ENCODE measurements around the gene RHCG.

Gene RHCG

DNA sequence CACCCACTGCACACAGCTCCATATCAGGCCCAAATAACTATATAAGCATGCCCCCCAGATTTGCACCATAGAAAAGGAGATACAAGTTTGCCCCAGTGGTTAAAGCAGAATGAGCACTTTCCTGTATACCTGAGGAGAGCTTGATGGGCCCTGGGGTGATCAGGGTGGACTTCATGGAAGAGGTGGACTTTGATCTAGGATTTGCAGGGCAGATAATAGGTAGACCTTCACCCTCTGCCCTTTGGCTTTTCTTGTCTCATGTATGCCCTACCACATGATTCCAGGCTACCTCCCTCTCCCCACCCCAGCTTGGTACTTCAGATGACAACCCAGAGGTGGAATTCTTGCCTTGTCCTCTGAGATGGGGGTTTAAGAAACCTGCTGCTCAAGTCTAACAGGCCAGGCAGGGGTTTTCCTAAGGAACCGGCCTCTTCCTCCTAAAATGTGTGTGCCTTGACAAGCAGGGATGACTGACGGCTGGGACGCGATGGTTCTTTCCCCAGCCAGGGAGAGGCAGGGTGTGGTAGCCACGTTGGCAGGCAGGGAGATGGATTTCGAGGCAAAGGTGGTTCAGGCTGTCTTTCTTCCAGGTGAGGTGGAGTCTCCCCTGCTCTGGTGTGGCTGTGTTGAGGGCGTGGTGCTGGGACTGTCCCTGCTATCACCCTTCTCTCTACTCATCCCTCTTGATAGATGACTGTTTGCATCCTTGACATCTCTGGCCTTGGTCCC, 6.6 kb upstream of the RHCG start:
- DNase-seq, result no peak

DNA sequence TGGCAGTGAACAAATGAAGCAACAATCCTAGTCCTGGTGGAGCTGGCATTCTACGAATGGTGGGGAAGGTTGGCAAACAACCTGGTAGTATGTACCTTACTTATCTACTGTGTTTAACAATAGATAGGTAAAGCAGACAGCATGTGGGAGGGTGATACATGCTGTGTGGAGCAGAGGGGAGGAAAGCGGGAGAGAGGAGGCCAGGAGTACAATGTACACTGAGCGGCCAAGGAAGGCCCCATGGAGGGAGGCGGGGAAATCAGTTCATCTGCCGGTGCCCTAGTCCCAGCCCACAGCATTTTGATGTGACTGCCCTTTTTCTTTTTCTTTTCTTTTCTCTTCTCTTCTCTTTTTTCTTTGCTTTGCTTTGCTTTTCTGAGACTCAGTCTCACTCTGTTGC, 5.3 kb upstream of the RHCG start:
- no peak for DNase-seq

DNA sequence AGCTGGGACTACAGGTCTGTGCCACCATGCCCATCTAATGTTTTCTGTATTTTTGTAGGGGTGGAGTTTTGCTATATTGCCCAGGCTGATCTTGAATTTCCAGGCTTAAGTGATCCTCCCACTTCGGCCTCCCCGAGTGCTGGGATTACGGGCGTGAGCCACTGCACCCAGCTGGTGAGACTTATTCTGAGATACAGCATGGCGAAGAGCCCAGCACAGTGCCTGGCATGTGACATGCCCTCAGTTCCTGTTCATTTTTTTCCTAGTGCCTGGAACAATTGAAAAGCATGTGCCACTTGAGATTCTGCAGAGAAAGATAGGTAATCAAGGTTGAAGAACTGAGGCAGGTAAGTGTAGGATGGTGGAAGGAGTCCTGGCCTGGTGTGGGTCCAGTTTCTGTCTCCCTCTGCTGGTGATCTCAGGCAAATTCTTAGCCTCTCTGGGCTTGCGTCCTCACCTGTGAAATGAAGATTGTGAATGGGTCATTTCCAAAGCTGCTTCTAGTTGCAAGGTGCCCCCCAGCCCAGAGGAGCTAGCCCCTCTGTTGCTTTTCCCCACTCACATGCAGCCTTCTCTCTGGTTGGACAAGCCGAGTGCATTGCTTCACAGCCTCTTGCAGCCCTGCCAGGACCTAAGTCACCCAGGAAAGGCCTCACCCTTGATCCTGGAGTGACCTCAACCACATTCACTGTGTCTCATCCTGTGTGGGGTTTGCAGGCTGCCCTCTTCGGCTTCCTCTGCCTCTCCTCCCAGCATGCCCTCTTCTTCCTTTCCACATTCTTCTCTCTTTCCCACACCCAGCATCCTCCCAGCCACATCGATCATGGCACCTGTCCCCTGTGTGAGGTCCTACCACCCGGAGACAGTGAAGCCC, 4.3 kb upstream of the RHCG start:
- DNase-seq, result no peak

DNA sequence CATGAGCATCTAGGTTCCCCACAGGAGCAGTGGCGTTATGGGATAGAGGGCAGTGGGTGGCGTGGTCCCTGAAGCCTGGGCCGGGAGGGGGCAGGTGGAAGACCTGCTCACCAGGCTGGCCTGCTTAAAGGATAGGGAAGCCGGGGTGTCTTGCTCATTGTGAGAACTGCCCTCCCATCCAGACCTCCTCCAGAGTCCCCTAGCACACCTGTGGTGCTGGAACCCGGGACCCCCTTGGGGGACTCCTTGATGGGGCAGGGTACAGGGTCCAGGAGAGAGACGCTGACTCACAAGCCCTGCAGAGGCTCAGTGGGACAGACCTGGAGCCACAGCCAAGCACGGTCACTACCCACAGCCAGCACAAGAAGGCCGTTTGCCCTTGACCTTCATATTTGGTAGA, 2.8 kb upstream of the RHCG start:
- no peak for DNase-seq

DNA sequence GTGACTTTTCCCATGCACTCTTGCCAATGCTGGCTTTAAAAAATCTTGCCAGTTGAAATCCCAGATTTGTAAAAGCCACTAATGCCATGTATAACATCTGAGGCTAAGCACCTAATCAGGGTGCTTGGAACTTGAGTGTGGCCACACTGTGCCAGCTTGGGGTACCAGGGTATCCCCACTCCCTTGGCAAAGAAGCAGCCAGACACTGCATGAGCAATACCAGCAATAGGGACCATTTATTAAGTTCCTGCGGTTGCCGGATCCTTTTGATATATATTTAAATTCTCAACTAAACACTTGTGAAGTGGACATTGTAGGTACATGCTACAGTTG, 2.2 kb upstream of the RHCG start:
- DNase-seq, result no peak

DNA sequence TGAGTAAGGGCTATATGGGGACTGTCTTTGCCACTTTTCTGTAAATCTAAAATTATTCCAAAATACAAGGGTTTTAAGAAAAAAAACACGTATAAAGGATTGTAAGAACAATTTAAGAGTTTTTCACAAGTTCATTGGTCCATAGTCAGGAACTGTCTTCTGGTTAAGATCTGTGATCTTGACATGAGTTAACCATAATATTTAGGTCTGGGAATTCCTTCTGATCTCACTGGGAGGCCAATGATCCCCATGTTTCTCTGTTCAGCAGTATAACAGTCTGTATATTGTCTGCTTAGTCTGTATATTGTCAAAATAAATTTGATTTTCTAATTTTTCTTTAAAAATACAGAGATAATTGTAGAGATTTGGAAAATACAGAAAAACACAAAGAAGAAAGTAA, 848 bp upstream of the RHCG start:
- no peak for DNase-seq

DNA sequence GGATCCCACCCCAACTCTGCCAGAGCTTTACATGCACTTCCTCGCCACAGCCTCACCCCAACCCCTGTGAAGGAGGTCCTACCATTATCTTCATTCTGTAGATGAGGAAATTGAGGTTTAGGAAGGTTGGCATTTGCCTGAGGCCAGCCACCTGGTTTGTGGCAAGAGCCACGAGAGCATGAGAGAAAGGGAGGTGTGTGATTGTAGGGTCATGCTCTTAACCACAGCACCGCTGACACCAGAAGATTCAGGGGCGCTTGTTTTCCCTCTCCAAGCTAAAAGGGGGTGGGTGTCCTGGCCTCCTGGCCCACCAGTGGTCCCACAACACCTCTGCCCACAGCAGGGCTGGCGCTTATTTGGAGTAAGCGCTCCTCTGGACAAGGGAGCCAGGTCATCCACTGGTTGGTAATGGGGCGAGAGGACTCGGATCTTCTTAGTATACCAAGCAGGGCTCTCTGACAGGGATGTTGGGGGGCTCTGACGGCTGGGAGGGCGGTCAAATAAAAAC, 691 bp downstream of the RHCG start:
- no peak for DNase-seq

DNA sequence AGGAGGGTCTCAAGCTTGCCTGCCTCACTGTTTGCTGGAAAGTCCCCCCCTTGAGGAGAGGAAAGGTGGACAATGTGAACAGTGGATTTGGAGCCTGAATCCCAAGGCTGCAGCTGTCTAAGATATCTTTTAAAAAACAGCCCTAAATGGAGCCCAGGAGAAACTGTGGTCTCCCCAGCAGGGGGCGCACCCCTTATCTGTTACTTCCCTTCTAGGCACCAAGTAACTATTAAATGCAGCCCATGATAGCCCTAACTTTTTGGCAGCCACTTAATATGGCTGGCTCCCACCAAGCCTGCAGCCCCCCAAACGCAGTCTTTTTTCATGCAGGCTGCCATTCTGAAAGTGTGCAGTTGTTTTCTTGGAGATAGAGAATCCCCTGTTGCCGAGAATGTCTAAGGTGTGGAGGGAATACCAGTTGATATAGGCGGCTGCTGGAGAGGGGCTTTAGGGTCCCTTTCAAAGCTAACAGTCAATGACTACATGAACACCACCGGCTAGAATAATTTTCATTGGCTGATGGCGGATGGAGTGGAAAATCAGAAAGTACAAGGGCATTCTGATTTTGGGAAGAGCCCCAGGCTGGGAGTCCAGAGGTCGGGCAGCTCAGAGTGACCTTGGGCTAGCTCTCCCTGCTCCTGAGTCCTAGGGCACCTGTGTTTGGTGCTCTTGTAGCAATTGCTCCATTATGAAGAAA, 1.3 kb downstream of the RHCG start:
- peak in 1 of 5 experiments; percentile 30 for DNase-seq

DNA sequence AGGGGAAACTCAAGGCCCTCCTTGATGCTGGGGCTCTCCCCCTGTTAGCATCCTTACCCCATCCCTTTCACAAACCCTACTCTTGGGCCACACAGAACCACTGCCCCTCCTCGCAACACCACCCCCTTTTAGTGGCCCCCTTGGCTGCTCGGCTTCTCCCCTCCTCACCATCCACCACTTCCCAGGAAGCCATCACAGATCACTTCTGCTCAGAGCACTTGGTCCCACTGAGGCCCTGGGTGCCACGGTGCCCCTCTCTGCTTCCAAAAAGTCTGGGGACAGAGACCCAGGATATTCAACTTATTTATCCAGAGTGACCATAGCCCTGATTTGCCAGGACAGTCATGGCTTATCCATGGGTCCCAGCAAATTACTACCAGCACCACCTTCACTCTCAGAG, 2.4 kb downstream of the RHCG start:
- no peak for DNase-seq

DNA sequence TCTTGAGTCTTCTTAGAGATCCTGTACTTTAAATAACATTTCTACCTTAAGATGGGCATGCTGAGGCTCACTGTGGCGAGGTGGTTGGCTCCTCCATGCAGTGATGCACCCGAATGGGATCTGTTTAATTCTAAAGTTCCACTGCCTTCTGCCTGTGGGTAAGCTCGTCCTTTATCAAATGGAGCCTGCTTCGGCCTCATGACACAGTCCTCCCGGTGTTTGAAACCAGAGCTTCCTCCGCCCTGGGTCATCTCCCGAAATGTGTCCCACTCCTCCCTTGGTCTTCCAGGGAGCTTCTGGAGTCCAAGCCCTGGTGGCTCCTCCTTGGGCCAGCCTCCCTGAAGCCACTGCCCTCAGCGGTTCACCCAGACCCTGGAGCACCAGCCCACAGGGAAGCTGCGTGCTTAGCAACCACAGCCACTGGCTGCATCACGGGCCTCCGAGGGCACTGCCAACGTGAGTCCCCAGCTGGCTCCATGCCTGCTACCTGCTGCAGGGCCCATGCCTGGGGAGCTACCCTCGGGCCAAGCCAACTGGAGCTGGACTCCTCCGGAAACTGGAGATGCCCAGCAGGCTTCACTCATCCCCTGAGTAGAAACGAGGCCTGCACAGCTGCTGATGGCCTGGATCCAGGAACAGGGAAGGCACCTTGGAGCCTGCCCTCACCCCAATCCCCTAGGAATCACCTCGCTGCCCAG, 3.3 kb downstream of the RHCG start:
- DNase-seq, result no peak

DNA sequence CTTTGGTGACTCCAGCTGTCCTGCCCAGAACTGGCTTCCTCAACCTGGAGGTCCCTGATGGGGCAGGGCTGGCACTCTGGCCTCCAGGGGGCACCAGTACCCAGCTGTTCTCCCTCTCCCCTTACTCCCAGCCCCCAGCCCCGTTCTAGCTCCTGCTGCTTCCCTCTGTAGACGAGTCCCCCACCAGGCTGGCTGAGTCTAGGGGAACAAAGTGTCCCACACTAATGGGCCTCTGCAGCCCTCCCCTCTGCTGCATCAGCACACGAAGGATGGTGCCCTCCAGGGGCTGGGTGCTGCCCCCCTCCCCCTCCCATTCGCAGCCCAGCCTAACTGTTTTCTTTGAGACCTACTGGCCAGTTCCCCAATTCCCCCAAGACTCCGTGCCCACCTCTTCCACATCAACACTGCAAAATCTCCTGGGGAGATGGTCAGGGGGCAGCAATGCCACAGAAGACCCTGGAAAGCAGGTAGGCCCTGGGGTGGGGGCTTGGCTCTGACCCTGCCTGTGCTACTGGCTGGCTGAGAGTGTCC, 4.2 kb downstream of the RHCG start:
- no peak for DNase-seq

DNA sequence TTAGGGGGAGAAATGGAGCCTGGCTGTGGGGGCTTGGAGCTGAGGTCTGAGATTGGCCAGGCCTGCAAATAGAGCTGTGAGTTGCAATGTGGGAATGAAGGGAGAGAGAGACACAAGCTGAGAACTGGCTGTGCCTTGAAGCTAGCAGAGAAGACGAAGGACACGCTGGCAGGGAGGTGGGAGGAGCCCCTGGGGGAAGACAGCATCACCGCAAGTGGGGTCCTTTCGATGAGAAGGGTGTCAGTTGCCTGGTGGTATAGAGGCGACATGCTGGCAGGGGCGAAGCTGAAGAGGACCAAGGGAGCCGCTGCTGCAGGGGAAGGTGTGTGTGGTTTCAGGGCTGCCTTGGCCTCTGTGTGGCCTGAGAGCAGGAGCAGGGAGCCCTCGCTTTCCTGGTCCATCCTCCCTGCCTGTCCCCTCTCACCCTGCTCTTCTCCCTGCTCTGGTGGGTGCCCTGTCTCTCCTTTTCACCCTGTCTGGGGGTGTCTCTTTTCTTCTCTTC, 5.5 kb downstream of the RHCG start:
- no peak for DNase-seq

DNA sequence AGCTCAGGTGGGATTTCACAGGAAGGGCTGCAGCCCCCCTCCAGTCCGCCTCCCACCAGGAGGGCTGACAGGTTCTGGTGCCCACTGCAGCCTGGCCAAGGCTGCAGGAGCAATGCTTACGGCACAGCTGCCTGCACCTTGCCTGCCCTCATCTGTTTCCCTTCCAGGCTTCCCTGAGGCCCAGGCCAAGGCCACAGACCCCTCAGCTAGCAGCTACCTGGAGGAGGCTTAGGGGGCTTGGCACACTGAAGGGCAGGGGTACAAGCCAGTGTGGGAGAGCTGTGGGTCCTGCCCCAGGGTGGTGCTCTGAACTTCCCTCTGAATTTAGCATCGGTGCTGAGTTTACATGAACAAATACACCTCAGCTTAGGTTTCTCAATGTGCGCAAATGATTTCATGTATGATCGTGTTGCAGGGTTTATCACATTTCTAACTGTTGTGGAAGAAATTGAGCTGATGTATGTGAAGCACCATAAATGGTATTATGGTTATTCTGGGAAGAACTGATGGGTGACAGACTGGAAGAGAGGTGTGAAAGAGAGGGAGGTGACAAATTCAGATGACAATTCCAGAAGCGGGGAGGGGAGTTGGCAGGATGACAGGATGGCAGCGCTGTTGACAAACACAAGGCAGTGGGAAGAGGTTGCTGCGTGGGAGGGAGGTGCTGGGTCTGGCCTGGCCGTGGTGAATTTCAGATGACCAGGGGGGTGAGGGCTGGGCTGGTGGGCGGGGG, 6.1 kb downstream of the RHCG start:
- no peak for DNase-seq

DNA sequence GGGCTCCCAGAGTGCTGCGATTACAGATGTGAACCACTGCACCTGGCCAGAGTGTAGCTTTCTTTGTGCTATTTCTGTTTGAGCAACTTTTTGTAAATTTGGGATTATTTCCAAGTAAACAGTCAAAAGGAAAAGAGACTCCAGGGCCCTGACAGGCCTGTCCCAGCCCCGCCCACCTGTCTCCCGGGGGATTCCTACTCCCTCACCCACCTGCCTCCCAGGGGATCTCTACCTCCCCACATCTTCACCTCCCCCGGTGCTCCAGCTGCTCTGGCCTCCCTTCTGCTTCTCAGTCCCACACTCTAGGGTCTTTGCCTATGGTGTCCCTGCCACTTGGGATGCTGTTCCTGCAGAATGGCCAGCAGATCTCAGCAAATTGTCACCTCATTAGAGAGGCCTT, 7.0 kb downstream of the RHCG start:
- DNase-seq, result no peak

DNA sequence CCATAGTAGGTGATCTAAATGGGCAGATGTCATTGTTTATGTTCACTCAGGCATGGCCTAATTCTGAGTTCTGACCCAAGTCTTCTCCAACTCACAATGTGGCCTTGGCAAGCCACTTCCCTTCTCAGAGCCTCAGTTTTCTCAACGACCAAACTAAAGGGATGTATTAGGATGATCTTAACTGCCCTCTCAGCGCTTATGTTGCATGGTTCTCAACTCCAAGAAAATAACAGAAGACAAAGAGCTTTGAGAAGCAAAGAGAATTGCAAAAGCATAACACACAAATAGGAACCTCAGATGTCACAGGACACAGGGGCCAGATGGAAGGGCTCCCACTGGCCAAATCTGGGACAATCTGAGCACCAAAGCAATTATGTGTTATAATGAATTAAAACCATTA, 8.6 kb downstream of the RHCG start:
- no peak for DNase-seq

DNA sequence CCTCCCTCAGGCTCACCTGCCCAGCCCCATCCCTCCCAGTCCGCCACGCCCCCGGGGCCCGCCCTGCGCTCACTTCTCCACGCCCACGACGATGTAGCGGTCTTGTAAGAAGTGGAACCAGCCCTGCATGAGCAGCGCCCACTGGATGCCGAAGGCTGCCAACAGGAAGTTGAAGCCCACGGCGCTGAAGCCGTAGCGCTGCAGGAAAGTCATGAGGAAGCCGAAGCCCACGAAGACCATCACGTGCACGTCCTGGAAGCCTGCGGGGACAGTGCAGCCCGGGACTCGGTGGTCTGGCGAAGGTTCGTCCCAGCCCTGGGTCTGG, 9.7 kb downstream of the RHCG start:
- peak in 3 of 5 experiments; percentile 6 to 35 (median 13) for DNase-seq

DNA sequence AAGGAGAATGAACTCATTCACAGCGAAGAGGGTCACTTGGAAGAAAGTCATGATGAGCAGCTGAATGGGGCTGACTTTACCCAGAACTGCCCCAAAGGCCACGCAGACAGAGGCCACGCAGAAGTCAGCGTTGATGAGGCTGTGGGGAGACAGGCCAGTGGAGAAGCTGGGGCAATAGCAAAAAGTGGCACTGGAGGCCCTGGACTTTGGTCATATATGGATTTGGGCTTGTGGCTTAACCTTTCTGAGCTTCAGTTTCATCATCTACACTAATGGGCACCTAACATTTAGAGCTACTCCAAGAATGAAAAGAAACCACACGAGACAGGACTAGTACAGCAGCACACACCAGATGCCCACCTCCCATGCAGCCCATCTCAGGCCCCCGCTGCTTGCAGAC, 13.3 kb downstream of the RHCG start:
- DNase-seq, result no peak

DNA sequence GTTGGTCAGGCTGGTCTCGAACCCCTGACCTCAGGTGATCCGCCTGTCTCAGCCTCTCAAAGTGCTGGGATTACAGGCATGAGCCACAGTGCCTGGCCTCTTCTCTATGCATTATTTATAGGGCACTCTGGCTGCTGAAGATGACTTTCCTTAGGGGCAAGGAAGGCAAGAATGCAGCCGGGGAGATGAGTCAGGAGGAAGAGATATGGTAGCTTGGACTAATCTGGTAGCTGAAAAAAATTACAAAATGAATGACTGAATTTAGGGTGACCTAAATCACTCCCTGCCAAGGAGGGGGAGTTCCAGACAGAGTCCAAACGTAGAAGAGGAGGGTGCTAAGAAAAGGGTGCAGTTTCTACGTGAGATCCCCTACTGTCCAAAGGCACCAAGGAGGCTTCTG, 14.2 kb downstream of the RHCG start:
- DNase-seq, result no peak

DNA sequence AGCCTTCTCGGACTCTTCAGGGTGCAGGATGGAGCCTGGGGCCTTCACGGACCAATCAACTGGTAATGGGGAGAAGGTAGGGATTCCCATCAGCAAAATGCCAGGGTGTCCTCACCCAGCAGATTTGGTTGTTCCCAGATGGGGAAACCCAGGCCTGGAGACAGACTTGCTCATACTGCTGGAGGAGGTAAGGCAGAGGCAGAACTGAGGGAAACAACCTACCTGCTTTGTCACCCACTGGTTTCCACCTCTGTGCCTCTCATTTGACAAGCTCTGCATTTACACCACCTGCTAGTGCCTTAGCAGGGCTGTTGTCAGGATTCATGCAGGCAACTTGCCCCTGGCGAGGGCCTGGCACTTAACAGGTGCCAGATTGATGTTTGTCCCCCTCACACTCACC, 15.9 kb downstream of the RHCG start:
- DNase-seq, result no peak

DNA sequence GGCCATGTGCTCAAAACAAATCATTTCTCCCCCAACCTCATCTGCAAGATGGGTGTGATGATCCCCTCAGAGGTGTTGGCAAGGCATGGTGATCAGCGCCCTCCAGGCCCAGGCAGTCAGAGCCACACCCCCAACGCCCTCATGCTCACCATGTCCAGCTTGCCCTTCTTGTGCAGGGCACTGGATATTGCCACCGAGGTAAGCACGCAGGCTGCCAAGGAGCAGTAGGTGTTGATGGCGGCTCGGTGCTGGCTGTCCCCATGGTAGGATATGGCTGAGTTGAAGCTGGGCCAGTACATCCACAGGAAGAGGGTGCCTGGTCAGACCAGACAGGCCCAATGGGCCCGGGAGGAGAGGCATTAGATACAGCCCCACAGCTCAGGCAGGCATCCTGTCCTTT, 17.2 kb downstream of the RHCG start:
- no peak for DNase-seq

DNA sequence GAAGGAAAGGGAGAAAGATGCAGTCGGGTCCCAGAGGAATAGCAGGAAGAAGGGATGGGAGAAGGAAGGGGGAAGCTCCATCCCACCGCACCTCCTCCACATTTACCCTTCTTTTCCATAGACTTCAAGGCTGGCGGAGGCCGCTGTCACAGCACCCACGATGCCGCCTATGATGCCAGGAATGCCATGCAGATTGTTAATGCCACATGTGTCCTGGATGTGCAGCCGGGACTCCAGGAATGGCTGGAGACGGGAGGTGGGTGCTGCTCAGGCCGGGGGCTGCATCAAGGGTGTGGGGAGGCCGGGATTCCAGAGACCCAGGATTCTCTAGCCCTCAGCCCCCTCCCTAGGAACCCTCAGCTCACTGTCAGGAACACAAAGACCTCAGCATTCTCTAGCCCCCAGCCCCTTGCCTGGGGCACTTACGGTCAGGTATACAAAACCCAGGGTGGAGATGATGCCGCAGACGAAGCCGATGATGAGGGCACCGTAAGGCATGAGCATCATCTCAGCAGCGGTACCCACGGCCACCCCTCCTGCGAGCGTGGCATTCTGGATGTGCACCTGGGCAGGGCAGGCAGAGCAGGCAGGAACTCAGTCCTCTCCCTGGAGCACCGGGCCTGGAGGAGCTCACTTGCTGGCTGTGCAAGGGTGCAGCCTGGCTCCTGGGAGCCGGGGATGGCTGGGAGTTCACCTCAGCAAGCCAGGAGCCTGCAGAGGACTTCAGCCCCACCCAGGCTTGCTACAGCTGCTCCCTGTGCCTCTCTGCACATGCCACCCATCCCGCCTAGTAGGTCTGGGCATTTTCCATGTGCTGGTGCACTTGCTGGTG, 18.8 kb downstream of the RHCG start:
- no peak for DNase-seq
